GM12878 (cell line): ENCODE measurements around the gene HEMK1. TPM values are rescaled to one million over a fixed set of nuclear protein-coding genes. Genes with fewer than 3 reads are reported as not detected.
A peak's percentile ranks its signal among the peaks of the same experiment; 100 is the strongest.

ENCODE experiments used
- ATAC-seq: fragments of 200-7000 bp; cut with Tn5 transposase; 3 replicates; pipeline ENCODE4 v1.9.1; 2020; ENCODE audit warnings: mild to moderate bottlenecking, moderate library complexity
- BruUV-seq: library from RNA; stranded (reverse); fragments of 400-500 nt; replicated peaks from 2 replicates; lab custom pipeline; 2021; lab: Mats Ljungman, UMichigan
- CTCF ChIA-PET: fragments of 300-600 bp; sonication (Branson Sonifier 250); formaldehyde crosslinking; extraction: SDS; loops from one replicate; lab custom pipeline; 2021; ENCODE audit warnings: inconsistent platforms; lab: Yijun Ruan, JAX
- POLR2A ChIA-PET: fragments of 350-600 bp; formaldehyde crosslinking; extraction: SDS; loops from one replicate; lab custom pipeline; 2021; ENCODE audit warnings: inconsistent platforms; lab: Charles Lee
- RAD21 ChIA-PET: fragments of 300-600 bp; sonication (Branson Sonifier 250); formaldehyde crosslinking; loops from one replicate; lab custom pipeline; 2023; ENCODE audit warnings: antibody characterized with exemption; ENCODE audit not compliant: unreplicated experiment; lab: Charles Lee
- SMC1A ChIA-PET: fragments of 300-600 bp; sonication (Branson Sonifier 250); formaldehyde crosslinking; loops from one replicate; lab custom pipeline; 2023; ENCODE audit not compliant: unreplicated experiment, uncharacterized antibody; lab: Charles Lee
- DNase-seq: peaks from one replicate; pipeline ENCODE4 v3.0.0-alpha.2; 2011; ENCODE audit warnings: low read depth, low spot score
- FAIRE-seq: peaks from 3 replicates; lab custom pipeline; 2011; peaks lifted over from hg19 to GRCh38; lab: Jason Lieb, UNC
- H2AFZ ChIP-seq: 2 replicates; pipeline ENCODE4 v1.6.0; 2011; ENCODE audit warnings: low read depth, low read length, control low read depth; ENCODE audit not compliant: control insufficient read depth
- H3K27ac ChIP-seq: 2 replicates; pipeline ENCODE4 v1.5.1; 2011; ENCODE audit warnings: control low read depth; ENCODE audit not compliant: control insufficient read depth, insufficient read depth
- H3K27me3 ChIP-seq, 2 experiments: replicated peaks in 1 of 2; 2 replicates each; pipeline versions ENCODE4 v1.6.0 to v1.6.1; 2011; ENCODE audit warnings: low read length in 1 of 2; ENCODE audit not compliant: control insufficient read depth in 2 of 2, insufficient read depth in 2 of 2
- H3K36me3 ChIP-seq, 2 experiments: 2 replicates each; pipeline ENCODE4 v1.5.1; 2011; ENCODE audit warnings: low read length in 1 of 2; ENCODE audit not compliant: control insufficient read depth in 2 of 2, insufficient read depth in 2 of 2
- H3K4me1 ChIP-seq: 2 replicates; pipeline ENCODE4 v1.6.1; 2011; ENCODE audit warnings: mild to moderate bottlenecking, low read length, moderate library complexity, mixed read lengths; ENCODE audit not compliant: control insufficient read depth, insufficient read depth
- H3K4me2 ChIP-seq: 2 replicates; pipeline ENCODE4 v1.6.0; 2011; ENCODE audit warnings: control low read depth; ENCODE audit not compliant: control insufficient read depth, insufficient read depth
- H3K4me3 ChIP-seq: fragments of 200-600 bp; sonication (generic); 2 replicates; pipeline ENCODE4 v1.5.1; 2016
- H3K79me2 ChIP-seq: 2 replicates; pipeline ENCODE4 v1.6.0; 2011; ENCODE audit warnings: low read length; ENCODE audit not compliant: control insufficient read depth, insufficient read depth
- H3K9ac ChIP-seq: 2 replicates; pipeline ENCODE4 v1.8.0; 2011; ENCODE audit warnings: low read length, control low read depth, mixed read lengths; ENCODE audit not compliant: control insufficient read depth, insufficient read depth
- H3K9me3 ChIP-seq: replicated peaks from 3 replicates; pipeline ENCODE4 v1.5.1; 2011; ENCODE audit warnings: mild to moderate bottlenecking, low read length; ENCODE audit not compliant: control insufficient read depth, insufficient read depth
- H4K20me1 ChIP-seq: 2 replicates; pipeline ENCODE4 v1.6.0; 2011; ENCODE audit not compliant: control insufficient read depth, insufficient read depth
- ATF3 ChIP-seq: IDR thresholded peaks from 2 replicates; pipeline ENCODE4 v1.6.1; 2011; ENCODE audit warnings: low read depth, mild to moderate bottlenecking, low read length, moderate library complexity, borderline replicate concordance; ENCODE audit errors: extremely low read depth
- ATF7 ChIP-seq: fragments of 450-650 bp; IDR thresholded peaks from 2 replicates; pipeline ENCODE4 v1.6.1; 2016; ENCODE audit warnings: low read depth, mild to moderate bottlenecking
- CBX5 ChIP-seq: sonication (generic); IDR thresholded peaks from 2 replicates; pipeline ENCODE4 v1.6.1; 2016; ENCODE audit warnings: low read depth, moderate library complexity, mild to moderate bottlenecking, inconsistent platforms
- CHD2 ChIP-seq: IDR thresholded peaks from 2 replicates; pipeline ENCODE4 v1.6.1; 2011; ENCODE audit warnings: low read depth, low read length, improper control_type of control experiment, borderline replicate concordance
- E2F4 ChIP-seq: IDR thresholded peaks from 2 replicates; pipeline ENCODE4 v1.6.1; 2012; ENCODE audit warnings: low read depth, low read length, improper control_type of control experiment
- EED ChIP-seq: sonication (generic); IDR thresholded peaks from 2 replicates; pipeline ENCODE4 v1.6.1; 2016; ENCODE audit warnings: antibody characterized with exemption, low read depth
- EGR1 ChIP-seq, 2 experiments: IDR thresholded peaks; 1 replicate in 1 of 2; 2 replicates in 1 of 2; pipeline ENCODE4 v1.6.1; 2011 to 2012; ENCODE audit warnings: low read depth in 2 of 2, low read length in 2 of 2, borderline replicate concordance in 1 of 2, mild to moderate bottlenecking in 1 of 2, moderate library complexity in 1 of 2
- HDAC2 ChIP-seq: fragments of 200-600 bp; sonication (generic); IDR thresholded peaks from 2 replicates; pipeline ENCODE4 v1.6.1; 2017
- JUND ChIP-seq: IDR thresholded peaks from 2 replicates; pipeline ENCODE4 v1.6.1; 2012; ENCODE audit warnings: low read depth, mild to moderate bottlenecking, low read length, improper control_type of control experiment, moderate library complexity
- KDM1A ChIP-seq: fragments of 200-600 bp; sonication (generic); IDR thresholded peaks from 2 replicates; pipeline ENCODE4 v1.6.1; 2016; ENCODE audit warnings: borderline replicate concordance
- KLF5 ChIP-seq: fragments of 450-650 bp; IDR thresholded peaks from 2 replicates; pipeline ENCODE4 v1.6.1; 2014; ENCODE audit warnings: mild to moderate bottlenecking; ENCODE audit not compliant: partially characterized antibody
- MAX ChIP-seq: IDR thresholded peaks from 2 replicates; pipeline ENCODE4 v1.6.1; 2012; ENCODE audit warnings: low read depth, low read length, improper control_type of control experiment
- NR2C1 ChIP-seq: fragments of 450-650 bp; IDR thresholded peaks from 2 replicates; pipeline ENCODE4 v1.6.1; 2017; ENCODE audit warnings: antibody characterized with exemption, mild to moderate bottlenecking, moderate library complexity
- PAX8 ChIP-seq: fragments of 450-650 bp; IDR thresholded peaks from 2 replicates; pipeline ENCODE4 v1.6.1; 2017; ENCODE audit warnings: mild to moderate bottlenecking, moderate library complexity
- RUNX3 ChIP-seq: IDR thresholded peaks from 2 replicates; pipeline ENCODE4 v1.6.1; 2012; ENCODE audit warnings: low read length, inconsistent platforms
- USF1 ChIP-seq: IDR thresholded peaks from 2 replicates; pipeline ENCODE4 v1.6.1; 2011; ENCODE audit warnings: borderline replicate concordance, low read depth, mild to moderate bottlenecking, moderate library complexity, mixed read lengths, low read length; ENCODE audit not compliant: insufficient read depth; ENCODE audit errors: extremely low read length
- USF2 ChIP-seq: IDR thresholded peaks from 2 replicates; pipeline ENCODE4 v1.6.1; 2011; ENCODE audit warnings: low read depth, low read length, improper control_type of control experiment, borderline replicate concordance
- YBX1 ChIP-seq: fragments of 450-650 bp; IDR thresholded peaks from 2 replicates; pipeline ENCODE4 v1.6.1; 2016; ENCODE audit warnings: antibody characterized with exemption
- ZBED1 ChIP-seq: IDR thresholded peaks from 2 replicates; pipeline ENCODE4 v1.6.1; 2016; ENCODE audit warnings: borderline replicate concordance
- ZNF207 ChIP-seq: fragments of 450-650 bp; IDR thresholded peaks from 2 replicates; pipeline ENCODE4 v1.6.1; 2014; ENCODE audit warnings: antibody characterized with exemption, mild to moderate bottlenecking, borderline replicate concordance
- ZNF217 ChIP-seq: fragments of 450-650 bp; IDR thresholded peaks from 2 replicates; pipeline ENCODE4 v1.6.1; 2017; ENCODE audit warnings: antibody characterized with exemption, mild to moderate bottlenecking
- ZNF274 ChIP-seq: IDR thresholded peaks from one replicate; pipeline ENCODE4 v1.8.0; 2011; ENCODE audit not compliant: insufficient read length, insufficient read depth
- ZNF384 ChIP-seq: IDR thresholded peaks from 2 replicates; pipeline ENCODE4 v1.6.1; 2012; ENCODE audit warnings: low read depth, mild to moderate bottlenecking, low read length, improper control_type of control experiment, borderline replicate concordance
- WGBS: methylation state at CpG from one replicate; pipeline ENCODE4 v1.1.6; 2016; ENCODE audit warnings: low lambda C conversion rate; ENCODE audit not compliant: insufficient replicate concordance, insufficient coverage; ENCODE audit errors: missing lambda C conversion rate; 5-methylcytosine and 5-hydroxymethylcytosine counted together
- in situ Hi-C: fragments of 300-500 bp; cut with MboI; formaldehyde crosslinking; loops from 9 replicates; pipeline ENCODE4 v1.14.3; 2018; ENCODE audit warnings: mixed read lengths
- intact Hi-C: fragments of 100-400 bp; cut with micrococcal nuclease; formaldehyde crosslinking; loops from one replicate; pipeline ENCODE4 v1.14.2; 2022; ENCODE audit not compliant: unreplicated experiment
- polyA plus RNA-seq, 11 experiments: library from polyadenylated mRNA; depleted of rRNA in 4 of 11; unstranded in 6 of 11; stranded (reverse) in 5 of 11; fragments of >200 nt; fragmentation: Nextera tagmentation in 4 of 11; fragmentation: Illumina TruSeq in 1 of 11; extraction: Ambion mirVana in 4 of 11; extraction: Trizol in 1 of 11; gene quantifications; 1 replicate in 1 of 11; 2 replicates in 10 of 11; pipeline versions ENCODE4 v1.2.1 to v1.2.3, GENCODE V29; 2011 to 2016; ENCODE audit warnings: inconsistent platforms in 2 of 11, missing spikeins in 2 of 11, low read depth in 1 of 11
- total RNA-seq, 4 experiments: library from RNA; depleted of rRNA in 3 of 4; stranded (reverse); fragments of >200 nt in 3 of 4; fragmentation: Illumina TruSeq in 1 of 4; extraction: Trizol in 1 of 4; gene quantifications; 2 replicates each; pipeline versions ENCODE4 v1.2.1 to v1.2.3, GENCODE V29; 2013 to 2021

Gene HEMK1
- total and polyA plus RNA-seq, 10 of the 15 experiments (the other 5 are each of a cell fraction or from before 2014, with no cell fraction given) = 2.8 to 19.0 (median 12.0) TPM

GRCh38 chr3:50616770-50617095 lies 47.4 kb downstream of the HEMK1 start:
- under 1% methylated on average over 18 of the region's 22 CpGs for WGBS
- intact Hi-C loops (loop anchor here (1.0 to 5.0 kb wide), 7 partner anchors 36 to 1066 kb away; partner anchors contain the start of gene MANF), in situ Hi-C loops (loop anchor here (5.0 to 25.0 kb wide), 2 partner anchors 761 to 1071 kb away; no protein-coding TSS in a partner anchor)
- H3K79me2 ChIP-seq = peaks cover 4% of the 10 kb centered on the region
- H4K20me1 ChIP-seq = no peaks in the 10 kb centered on the region
- ChIA-PET POLR2A (interaction anchor here (0.8 to 1.7 kb wide), 4 partner anchors 26 to 768 kb away, joined by 3 to 10 read pairs (median 4); partner anchors contain the start of genes C3orf18 and MANF), SMC1A (interaction anchor here (0.8 to 11.4 kb wide), 15 partner anchors 8 to 818 kb away, joined by 3 to 186 read pairs (median 5); partner anchors contain the start of genes C3orf18 and HEMK1), CTCF (interaction anchor here (0.8 to 13.9 kb wide), 31 partner anchors 8 to 1063 kb away, joined by 3 to 410 read pairs (median 5); partner anchors contain the start of genes C3orf18, HEMK1, MANF and RBM15B), RAD21 (interaction anchor here (0.8 to 12.9 kb wide), 13 partner anchors 11 to 818 kb away, joined by 3 to 244 read pairs (median 6); partner anchors contain the start of genes CYB561D2, HEMK1, MANF and NPRL2)
- H3K4me3 ChIP-seq = peak overlapping the region; percentile 71
- H3K4me2 ChIP-seq = peak overlapping the region; percentile 99
- DNase-seq = peak; percentile 72
- H2AFZ ChIP-seq = peak overlapping the region; percentile 84
- no peak for FAIRE-seq
- no TSS peak for BruUV-seq
- peak overlapping the region; percentile 15; the same call in 1 of the 2 replicates for H3K9ac ChIP-seq
- H3K27ac ChIP-seq = no peak overlapping the region
- ATAC-seq = peak; percentile 80
- H3K27me3 ChIP-seq = no peaks in the 10 kb centered on the region
- H3K4me1 ChIP-seq = peaks cover 23% of the 10 kb centered on the region
- H3K36me3 ChIP-seq = no peaks in the 10 kb centered on the region
- H3K9me3 ChIP-seq = no peaks in the 10 kb centered on the region
- TF ChIP-seq RUNX3 = no peak
- TF ChIP-seq ZNF207 = no peak
- TF ChIP-seq ZNF274 = no peak
- TF ChIP-seq KDM1A = no peak
- no peak for TF ChIP-seq NR2C1
- TF ChIP-seq ZNF384 = no peak
- TF ChIP-seq ATF7 = no peak
- TF ChIP-seq USF2 = no peak
- TF ChIP-seq USF1 = no peak
- TF ChIP-seq ZBED1 = no peak
- TF ChIP-seq HDAC2 = no peak
- no peak for TF ChIP-seq JUND
- no peak for TF ChIP-seq CHD2
- TF ChIP-seq KLF5 = no peak
- TF ChIP-seq YBX1 = no peak
- TF ChIP-seq EED = no peak
- no peak for TF ChIP-seq MAX
- TF ChIP-seq E2F4 = peak; percentile 34; the same call in 1 of the 2 replicates
- no peak for TF ChIP-seq ATF3
- peak in 1 of 2 experiments; percentile 77; a peak in 1 of 3 replicates for TF ChIP-seq EGR1 (IDR thresholded peaks at IDR 0.05; ENCODE audit: borderline replicate concordance in 1 of 2, low read depth in 2 of 2, low read length in 2 of 2)
- no peak for TF ChIP-seq PAX8
- TF ChIP-seq CBX5 = no peak
- no peak for TF ChIP-seq ZNF217
